GM18858 (cell line): ENCODE data around the gene IFT25.

Experiments used
- ATAC-seq: cut with Tn5 transposase; IDR thresholded peaks from one replicate; pipeline ENCODE4 v1.9.1; 2021; ENCODE audit not compliant: unreplicated experiment

Gene IFT25

DNA sequence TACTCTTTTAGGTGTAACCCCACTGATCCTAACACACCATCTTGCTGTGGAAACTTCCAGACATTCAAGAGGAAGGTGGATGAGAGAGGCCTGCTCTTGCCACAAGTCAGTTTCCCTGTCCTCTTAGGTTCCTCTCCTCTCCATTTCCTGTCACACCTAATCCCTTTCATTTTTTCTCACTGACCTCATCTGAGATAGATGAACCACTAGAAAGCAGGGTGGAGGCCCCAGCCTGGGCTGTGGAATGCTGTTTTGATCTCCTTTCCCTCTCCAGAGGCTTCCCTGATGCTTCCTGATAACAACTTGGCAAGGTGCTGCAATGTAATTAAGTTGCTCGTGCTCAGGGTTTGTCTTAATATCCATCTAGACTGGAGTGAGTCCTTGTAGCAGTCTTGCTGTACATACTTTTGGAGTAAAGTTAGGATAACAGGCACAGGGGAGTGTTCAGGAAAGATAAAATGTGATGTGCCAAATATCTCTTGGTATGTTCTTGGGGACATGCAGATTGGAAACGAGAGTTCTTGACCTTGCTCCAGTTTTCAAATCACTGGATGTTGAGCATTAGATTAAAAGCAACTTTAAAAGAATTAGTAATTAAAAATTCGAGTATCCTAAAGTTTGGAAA is 11.8 kb upstream of the IFT25 start:
- no peak for ATAC-seq

DNA sequence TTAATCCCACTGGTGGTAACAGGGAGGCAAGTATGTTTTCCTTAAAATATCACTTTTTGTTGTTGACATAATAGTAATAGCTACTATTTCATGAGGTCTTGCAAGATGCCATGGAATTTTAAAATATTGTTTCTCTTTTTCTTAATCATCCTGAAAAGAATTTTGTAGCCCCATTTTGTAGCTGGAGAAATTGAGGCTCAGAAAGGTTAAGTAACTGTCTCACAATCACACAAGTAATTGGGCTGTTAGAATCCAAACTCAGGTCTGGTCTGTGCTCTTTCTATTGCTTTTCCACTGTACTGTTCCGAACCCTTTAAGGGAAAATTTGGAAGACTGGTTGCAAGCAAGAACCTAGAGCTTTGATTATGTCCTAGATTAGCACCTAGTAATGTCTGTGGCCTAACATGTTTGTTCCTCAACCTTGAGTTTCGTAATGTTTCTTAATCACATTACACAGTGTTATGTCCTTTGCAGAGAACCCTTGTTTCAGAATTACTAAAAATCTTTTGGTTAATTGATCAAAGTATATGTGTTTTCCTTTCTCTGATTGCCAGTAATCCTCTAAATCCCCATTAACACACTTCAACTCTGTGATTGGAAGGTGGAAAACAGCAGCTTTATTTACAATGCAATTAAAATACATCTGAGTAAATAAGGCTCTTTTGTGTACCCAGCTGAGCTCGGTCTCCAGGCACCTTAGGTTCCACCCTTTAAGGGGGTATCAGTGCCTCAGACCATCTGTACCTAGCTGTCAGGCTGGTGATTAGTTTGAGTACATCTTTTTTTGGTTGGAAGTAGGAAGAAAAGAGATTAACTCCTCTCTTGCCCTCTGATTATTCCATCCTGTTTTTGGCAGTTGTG is 11.0 kb upstream of the IFT25 start:
- no peak for ATAC-seq

DNA sequence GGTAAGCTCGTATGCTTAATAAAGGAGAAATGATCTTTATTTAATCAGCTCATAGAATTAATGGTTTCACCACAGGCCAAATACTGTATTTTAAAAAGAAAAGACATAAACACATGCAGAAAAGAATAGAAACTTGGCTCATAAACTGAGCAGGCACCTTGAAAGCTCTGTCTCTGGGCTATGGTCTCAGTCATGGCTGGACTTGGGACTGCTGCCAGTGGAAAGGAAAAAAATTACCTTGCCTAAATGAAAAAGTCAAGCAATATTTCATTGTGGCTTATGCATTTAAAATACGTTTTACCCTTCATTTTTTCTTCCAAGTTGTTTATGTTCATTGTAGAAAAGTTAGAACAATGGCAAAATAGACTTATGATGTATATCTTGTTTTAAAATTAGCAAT is 8.6 kb upstream of the IFT25 start:
- ATAC-seq: no peak

DNA sequence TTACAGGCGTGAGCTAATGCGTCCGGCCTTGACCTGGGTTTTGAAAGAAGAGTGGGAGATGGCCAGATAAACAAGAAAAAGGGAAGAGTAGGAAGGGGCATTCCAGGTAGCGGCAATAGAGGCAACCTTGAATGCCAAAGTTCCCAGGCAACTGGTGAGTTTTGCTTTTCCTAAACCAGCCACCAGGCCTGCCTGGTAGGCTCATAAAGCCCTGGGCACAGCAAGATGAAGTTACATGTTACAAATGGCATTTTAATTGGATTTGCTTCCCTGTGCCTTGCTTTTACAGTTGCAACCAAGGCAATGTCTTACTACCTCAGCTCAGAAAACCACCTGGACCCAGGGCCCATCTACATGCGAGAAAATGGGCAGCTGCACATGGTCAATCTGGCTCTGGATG is 6.2 kb upstream of the IFT25 start:
- ATAC-seq: no peak

DNA sequence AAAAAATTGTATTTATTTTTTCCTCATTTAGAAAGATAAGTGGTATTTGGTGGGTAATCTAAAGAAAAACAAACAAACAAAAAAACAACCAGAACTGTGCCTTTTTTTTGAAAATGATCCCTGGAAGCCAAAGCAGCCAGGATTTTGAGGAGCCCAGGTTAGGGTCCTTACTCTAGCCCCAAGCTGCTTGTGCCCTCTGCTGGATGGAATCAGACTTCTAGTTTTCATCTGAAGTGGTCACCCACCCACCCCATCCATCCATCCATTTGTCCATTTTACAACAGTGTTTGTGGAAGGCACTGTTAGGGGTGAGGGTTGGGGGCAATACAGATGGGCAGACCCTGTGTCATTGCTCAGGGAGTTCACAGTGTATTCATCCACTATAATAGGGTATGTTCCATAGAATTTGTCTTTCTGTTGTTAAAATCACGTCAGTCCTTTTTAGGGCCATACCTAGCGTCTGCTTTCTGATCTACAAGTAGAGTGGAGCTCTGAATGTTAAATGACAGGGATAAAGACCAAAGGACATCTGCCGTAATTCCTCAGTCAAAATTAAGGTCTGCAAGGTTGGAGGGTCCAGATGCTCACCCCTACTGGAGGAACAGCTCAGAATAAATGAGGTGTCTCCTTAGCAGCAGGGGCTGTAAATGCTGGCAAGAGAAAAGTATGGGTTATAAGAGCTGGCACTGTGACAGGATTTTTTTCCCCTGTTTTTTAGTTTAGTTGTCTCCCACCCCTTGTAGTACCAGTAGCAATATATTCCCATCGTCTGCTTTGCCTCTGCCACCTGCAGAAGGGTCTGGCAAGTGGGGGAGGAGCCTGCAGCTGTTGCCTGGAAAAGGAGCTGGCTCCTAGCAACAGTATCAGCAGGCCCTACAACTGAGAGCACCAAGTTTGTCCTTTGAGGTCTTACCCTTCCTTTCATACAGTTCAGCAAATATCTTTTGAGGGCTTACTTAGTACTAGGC is 3.8 kb upstream of the IFT25 start:
- ATAC-seq: no peak

DNA sequence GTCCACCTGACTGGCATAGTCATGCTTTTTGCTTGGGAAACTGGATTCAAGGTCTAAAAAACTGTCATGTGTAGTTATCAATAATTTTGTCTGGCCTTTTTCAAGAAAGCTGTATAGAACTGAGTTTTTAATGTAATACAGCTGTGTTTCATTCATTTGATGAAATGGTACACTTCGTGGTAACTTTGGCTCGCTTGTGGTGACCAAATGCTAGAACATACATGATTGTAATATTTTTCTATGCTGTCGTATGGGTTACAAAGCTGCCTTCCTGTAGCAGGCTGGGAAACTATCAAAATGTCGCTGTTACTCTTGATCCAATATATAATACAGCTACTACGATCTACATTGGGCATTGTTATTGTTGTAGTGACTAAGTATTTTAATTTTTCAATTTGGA is 2.8 kb upstream of the IFT25 start:
- no peak for ATAC-seq

DNA sequence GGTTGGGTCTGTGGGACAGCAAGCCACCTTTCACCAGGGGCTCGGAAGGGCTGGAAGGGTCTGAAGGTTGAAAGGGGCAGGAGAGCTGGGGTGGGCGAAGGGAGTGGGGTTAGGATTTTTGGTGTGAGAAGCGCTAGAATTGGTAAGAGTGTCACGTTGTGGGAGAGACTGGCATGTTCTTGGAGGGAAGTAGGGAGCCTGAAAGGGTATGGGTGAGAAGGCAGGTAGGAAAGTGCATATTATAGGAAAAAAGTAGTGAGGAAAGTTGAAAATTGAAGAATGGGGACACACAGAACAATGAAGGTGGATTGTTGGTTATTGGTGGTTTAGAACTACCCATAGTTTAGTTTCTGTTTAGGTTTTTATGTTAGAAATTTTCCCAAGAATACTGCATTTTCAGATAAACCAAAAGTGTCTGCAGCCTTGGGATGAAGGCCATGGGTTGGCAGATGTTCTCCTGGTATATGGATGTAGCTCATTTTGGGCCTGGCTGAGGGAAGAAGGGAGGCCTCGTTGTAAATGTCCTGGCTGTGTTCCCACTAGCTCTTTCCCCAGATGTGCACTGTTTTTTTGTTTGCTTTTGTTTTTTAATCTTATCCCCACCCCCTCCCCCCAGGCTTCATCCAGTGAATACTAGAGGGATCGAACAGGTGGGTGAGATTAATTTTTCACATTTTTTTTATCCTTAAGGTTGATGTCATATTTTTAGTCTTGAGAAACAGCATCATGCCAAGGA is 1.8 kb upstream of the IFT25 start:
- no peak for ATAC-seq

DNA sequence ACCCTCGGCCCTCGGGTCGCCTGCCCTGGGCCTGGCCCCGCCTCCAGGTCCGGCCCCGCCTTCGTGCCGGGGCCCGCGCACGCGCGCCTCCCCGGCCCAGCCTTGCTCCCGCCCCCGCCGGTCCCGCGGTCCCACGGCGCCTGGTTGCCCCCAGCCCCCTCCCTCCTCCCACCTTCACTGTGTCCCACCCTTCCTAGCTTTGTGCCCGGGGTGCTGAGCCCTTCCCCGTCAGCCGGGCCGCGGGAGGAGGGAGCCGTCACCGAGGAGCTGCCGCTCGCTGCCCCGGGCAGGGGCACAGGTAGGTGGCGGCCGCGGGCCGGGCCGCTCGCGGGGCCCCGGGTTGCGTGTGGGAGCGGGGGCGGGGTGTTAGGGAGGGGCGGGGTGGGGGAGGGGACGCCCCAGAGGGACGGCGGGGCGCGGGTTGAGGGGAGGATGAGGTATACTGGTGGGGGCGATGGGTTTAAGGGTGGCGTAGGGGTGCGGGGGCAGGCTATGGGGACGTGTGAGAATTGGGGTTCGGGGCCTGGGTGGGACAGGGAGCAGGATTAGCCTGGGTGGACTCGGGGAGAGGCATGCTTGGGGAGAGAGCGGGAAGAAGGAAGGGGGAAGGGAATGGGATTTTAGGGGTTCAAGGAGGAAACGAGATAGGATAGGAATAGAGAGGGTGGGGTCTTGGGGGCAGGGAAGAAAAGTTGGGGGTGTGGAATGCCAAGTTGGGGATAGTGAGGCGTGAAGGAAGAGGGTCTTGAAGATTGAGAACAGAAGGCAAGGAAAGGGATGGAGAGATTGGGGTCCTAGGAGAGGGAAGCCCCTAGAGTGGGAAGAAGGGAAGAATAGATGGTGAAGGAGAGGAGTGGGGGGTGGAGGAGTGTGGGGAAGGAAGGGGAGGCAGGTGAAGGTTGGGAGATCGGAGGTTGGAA is 1.0 kb upstream of the IFT25 start, which contains the start of gene LRRC42:
Gene LRRC42, plus strand, starts transcription at position 99 of the 920 bp plus-strand sequence. CDS start 5,650 bp downstream, outside the sequence.
- ATAC-seq: peak; percentile 39

DNA sequence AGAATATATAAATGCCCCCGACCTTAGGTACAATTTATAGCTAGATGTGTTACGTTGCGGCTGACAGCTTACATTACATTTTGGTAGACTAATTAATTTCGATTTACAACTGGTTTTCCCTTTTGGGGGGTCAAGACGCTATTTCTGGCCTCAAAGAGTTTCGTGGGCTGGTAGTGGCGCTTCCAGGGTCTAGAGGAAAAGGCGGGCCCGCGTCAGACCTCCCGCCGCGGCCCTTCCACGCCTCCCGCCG is 391 bp downstream of the IFT25 start:
- ATAC-seq: no peak

DNA sequence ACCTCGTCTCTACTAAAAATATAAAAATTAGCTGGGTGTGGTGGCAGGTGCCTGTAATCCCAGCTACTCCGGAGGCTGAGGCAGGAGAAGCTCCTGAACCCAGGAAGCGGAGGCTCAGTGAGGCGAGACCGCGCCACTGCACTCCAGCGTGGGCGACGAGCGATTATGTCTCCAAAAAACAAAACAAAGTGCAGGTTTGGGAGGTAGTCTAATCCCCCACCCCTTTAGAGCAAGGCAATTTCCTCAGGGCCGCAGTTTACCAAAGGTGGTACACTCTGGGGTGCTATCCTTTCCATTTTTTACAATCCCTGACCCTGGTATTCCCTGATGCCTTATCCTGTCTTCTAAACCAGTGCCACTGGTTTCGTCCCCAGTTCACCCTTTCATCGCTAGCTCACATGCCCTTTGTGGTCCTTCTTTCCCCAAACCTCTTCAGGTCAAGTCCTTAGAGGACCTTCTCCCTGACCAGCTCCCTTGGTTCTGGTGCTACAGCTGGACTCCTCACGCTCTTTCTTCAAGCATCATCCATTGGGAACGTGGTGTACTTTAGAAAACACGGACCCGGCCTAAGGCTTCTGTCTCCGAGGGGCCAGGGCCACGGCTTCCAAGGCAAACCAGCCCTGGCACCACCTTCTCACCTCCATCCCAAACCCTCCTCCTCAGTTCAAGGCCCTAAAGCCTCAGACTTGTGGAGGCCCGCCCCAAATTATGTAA is 873 bp downstream of the IFT25 start:
- no peak for ATAC-seq

DNA sequence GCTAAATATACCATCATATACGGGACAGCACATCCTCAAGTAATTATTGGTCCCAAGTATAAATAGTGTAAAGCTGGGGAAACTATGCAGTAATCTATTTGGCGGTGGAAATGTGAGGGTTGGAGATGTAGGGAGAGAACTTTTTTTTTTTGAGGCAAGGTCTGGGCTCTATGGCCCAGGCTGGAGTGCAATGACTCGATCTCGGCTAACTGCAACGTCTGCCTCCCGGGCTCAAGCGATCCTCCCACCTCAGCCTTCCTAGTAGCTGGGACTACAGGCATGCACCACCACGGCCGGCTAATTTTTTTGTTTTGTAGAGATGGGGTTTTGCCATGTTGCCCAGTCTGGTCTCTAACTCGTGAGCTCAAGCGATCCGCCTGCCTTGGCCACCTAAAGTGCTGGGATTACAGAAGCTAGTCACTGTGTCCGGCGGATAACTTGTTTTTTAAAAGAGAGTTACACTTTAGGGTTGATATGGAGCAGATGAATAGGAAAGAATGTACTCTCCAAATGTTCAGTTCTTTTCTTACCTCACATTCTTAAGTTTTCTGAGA is 1.9 kb downstream of the IFT25 start:
- ATAC-seq: no peak

DNA sequence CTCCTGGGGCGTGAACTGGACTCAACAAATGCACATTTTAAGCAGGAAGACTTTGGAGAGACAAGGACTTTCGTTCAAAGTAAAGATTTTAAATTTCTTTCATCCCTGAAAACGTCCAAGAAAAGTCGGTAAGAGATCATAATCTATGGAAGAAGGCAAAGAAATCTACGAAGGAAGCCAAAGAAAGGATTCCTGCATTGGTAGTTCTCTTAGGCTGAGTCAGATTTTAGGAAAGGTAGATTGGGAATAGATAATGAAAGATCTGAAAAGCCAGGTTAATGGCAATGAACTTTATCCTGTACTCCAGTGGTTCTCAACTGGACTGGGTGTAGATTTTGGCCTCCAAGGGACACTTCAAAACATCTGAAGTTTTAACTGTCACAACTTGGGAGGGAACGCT is 2.4 kb downstream of the IFT25 start:
- ATAC-seq: no peak

DNA sequence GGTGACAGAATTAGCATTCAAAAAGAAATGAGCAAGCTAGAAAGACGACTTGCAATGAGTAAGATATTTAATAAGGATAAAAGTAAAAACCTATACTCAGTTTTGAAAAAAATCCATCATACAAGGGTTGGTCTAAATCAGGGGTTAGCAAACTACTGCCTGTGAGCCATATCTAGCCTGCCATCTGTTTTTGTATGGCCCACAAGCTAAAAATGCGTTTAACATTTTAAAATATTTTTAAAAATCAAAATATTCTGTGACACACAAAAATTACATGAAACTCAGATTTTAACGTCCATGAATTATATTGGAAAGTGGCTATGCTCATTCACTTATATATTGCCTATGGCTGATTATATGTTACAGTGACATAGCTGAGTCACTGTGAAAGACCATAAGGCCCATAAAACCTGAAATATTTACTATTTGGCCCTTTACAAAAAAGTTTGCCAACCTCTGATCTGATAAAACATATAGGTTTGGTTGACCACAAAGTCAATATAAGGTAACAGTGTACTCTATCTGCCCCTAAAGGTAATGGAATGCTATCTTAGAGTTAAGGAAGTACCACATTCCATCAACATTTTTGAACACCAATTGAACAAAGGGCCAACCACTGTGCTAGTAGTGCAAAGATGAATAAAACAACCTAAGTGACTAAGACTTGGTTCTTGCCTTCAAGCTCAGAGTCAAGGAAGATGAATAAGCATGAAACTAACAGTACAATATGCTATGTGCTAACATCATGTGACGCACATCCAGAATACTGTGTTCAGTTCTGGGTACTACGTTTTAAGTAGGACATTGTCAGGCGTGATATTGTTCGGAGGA is 3.2 kb downstream of the IFT25 start:
- no peak for ATAC-seq

DNA sequence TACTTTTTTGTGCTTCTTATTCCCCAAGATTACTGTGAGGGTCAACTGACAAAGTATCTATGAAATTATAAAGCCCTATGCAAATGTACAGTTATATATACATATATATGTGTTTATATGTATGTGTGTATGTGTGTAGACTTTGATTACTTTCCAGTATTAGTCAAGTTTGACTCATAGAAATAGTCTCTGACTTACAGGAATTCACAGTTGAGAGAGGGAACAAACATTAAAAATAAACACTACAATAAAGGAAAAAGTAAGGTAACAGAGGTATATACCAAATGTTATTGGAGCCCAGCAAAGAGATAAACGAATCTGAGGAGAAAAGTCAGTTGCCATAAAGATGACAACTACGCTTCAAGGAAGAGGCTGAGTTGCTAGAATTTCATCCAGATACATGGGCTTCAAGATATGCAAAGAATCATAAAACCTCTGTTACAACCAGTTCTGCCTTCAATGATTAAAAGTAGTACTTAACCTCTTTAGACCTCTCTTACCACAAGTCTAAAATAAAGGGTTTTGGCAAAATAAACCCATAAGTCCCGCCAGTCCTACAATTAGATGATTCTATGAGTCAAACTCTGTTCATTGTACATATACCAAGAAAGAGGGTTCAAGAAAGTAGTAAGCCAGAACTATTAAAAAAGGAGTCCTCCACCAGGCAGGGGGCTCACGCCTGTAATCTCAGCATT is 7.2 kb downstream of the IFT25 start:
- no peak for ATAC-seq

DNA sequence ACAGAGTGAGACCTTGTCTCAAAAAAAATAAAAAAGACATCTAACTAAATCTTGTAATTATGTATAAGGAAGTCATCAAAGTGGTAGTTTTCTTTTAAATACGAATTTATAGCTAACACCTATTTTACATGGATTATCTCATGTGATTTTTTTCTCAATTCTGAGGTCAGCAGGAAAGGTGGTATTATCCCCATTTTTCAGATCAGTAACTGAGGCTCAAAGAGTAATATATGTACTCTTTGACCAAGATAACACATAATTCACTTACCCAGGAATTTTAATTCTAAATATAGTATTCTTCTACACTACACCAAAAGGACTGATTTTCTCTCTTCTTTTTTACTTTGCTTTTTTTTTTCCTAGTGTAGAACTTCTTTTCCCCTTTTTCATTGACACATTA is 9.1 kb downstream of the IFT25 start:
- ATAC-seq: no peak

DNA sequence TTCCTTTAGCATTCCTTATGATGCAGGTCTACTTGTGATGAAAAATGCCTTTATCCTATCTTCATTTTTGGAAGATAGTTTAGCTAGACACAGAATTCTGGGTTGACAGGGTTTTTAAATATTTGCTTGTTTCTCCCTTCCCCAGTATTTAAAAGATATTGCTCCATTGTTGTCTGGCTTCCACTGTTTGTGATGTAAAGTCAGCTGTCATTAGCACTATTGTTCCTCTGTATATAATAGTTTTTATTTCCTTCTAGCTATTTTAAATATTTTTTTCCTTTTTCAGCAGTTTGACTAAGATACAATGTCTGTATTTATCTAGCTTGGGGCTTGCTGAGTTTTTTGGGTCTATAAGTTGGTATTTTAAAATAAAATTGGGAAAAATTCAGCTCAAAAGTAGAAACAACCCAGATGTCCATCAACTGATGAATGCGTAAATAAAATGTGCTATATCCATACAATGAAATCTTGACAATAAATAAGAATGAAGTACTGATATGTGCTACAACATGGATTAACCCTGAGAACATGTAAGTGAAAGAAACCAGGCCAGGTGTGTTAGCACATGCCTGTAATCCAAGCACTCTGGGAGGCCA is 11.2 kb downstream of the IFT25 start:
- no peak for ATAC-seq

DNA sequence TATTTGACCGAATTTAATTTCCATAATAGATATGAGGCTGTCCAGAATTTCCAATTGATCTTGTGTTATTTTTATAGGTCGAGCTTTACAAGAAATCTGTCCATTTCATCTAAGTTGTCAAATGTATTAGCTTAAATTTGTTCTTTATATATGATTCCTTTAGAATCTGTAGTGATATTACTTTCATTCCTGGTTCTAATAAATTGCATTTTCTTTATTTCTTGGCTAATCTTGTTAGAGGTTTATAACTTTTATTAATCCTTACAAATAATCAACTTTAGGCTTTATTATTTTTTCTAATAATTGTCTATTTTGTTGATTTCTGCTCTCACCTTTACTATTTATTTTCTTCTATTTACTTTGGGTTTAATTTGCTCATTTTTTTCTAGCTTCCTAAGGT is 14.0 kb downstream of the IFT25 start:
- ATAC-seq: no peak
